HG02798 (cell line): ENCODE results near the gene ABCC11.
A peak's percentile ranks its signal among the peaks of the same experiment; 100 is the strongest.

ENCODE experiments used
- ATAC-seq: cut with Tn5 transposase; IDR thresholded peaks from one replicate; pipeline ENCODE4 v1.9.1; 2021; ENCODE audit warnings: mild to moderate bottlenecking; ENCODE audit not compliant: unreplicated experiment, poor library complexity

ABCC11 gene

GRCh38 chr16:48247311-48247710, at the start of gene ABCC11:
Gene ABCC11 (minus strand): TSS chr16:48247539. CDS start chr16:48231921, 15,618 bp downstream.
- no peak for ATAC-seq

- no peak for ATAC-seq
Observed at GRCh38 chr16:48295488-48296281, 48.3 kb upstream of the ABCC11 start.

- no peak for ATAC-seq
Observed at GRCh38 chr16:48294724-48295123, 47.4 kb upstream of the ABCC11 start.

- ATAC-seq: no peak
Observed at GRCh38 chr16:48292452-48292851, 45.1 kb upstream of the ABCC11 start.

GRCh38 chr16:48291754-48292153, 44.4 kb upstream of the ABCC11 start:
- ATAC-seq: no peak

GRCh38 chr16:48291303-48291702, 44.0 kb upstream of the ABCC11 start:
- ATAC-seq: no peak

- no peak for ATAC-seq
Observed at GRCh38 chr16:48287239-48287638, 39.9 kb upstream of the ABCC11 start.

GRCh38 chr16:48284772-48285409, 37.6 kb upstream of the ABCC11 start:
- ATAC-seq: peak; percentile 81

- no peak for ATAC-seq
Observed at GRCh38 chr16:48282636-48283263, 35.4 kb upstream of the ABCC11 start.

GRCh38 chr16:48280546-48280945, 33.2 kb upstream of the ABCC11 start:
- ATAC-seq: no peak

GRCh38 chr16:48279199-48279598, 31.9 kb upstream of the ABCC11 start:
- no peak for ATAC-seq

GRCh38 chr16:48277158-48277557, 29.8 kb upstream of the ABCC11 start:
- no peak for ATAC-seq

- ATAC-seq: no peak
Observed at GRCh38 chr16:48276102-48276501, 28.8 kb upstream of the ABCC11 start.

- no peak for ATAC-seq
Observed at GRCh38 chr16:48274476-48274875, 27.1 kb upstream of the ABCC11 start.

GRCh38 chr16:48272837-48273421, 25.6 kb upstream of the ABCC11 start:
- no peak for ATAC-seq

- ATAC-seq: no peak
Observed at GRCh38 chr16:48271728-48272127, 24.4 kb upstream of the ABCC11 start.

- no peak for ATAC-seq
Observed at GRCh38 chr16:48269011-48269410, 21.7 kb upstream of the ABCC11 start.

GRCh38 chr16:48262631-48263030, 15.3 kb upstream of the ABCC11 start:
- ATAC-seq: no peak

GRCh38 chr16:48261569-48261968, 14.2 kb upstream of the ABCC11 start:
- no peak for ATAC-seq

- ATAC-seq: no peak
Observed at GRCh38 chr16:48256579-48257177, 9.3 kb upstream of the ABCC11 start.

- ATAC-seq: no peak
Observed at GRCh38 chr16:48252013-48252412, 4.7 kb upstream of the ABCC11 start.
